Measurements from ENCODE around the gene NTF3. TPM values are rescaled to one million over a fixed set of nuclear protein-coding genes. Genes with fewer than 3 reads are reported as not detected.

NTF3 gene
- total RNA-seq, 1 donor from 2014 or later, result not detected

DNA sequence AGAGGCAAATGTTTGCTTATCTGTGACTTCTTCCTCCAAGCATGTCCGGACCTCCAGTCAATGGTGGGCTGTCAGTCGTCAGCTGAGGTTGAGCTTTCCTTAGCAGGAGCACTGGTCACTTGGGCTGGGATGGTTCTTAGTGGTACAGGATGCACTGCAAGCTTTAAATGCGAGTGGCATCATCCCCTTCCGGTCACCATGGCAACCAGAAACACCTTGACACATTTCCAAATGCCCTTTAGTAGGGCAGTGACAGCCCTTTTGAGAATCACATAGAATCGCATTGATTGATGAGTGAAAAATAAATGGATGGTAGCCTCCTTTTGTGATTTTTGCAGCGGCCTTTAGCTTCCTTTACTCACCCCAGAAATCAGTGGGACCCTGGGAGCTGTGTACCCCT, 24.1 kb downstream of the NTF3 start:
- H3K36me3 ChIP-seq (ENCODE audit: control insufficient read depth, insufficient read depth, low read length), result no peaks in the 10 kb centered on the region
- DNase-seq (ENCODE audit: low read depth), result no peak
- no peak for TF ChIP-seq CTCF (IDR thresholded peaks at IDR 0.05; ENCODE audit: insufficient read depth, low read length, poor library complexity, severe bottlenecking)
- H3K4me3 ChIP-seq (ENCODE audit: low read depth, low read length), result no peak overlapping the region
- H3K27me3 ChIP-seq (ENCODE audit: control insufficient read depth, insufficient read depth, low read length), result no peaks in the 10 kb centered on the region

DNA sequence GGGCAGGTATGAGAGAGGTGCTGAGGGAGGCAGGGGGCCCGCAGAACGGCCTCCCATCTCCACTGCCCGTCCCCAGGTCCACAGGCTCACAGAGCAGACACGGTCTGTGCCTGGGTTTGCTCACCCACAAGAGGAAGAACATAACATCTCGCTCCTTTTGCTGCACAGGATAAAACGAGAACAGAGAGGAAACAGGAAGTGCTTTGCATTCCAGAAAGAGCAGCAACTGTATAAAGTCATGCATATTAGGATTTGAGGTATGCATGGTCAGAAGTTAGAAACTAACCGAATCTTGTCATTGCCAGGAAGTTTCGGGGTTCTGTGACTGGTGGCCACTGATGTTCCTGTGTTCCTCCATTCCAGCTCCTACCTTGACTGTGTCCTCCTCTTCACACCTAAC, 25.0 kb downstream of the NTF3 start:
- H3K27me3 ChIP-seq (ENCODE audit: control insufficient read depth, insufficient read depth, low read length), result no peaks in the 10 kb centered on the region
- H3K4me3 ChIP-seq (ENCODE audit: low read depth, low read length), result no peak overlapping the region
- no peak for TF ChIP-seq CTCF (IDR thresholded peaks at IDR 0.05; ENCODE audit: insufficient read depth, low read length, poor library complexity, severe bottlenecking)
- no peaks in the 10 kb centered on the region for H3K36me3 ChIP-seq (ENCODE audit: control insufficient read depth, insufficient read depth, low read length)
- peak; percentile 61 for DNase-seq (ENCODE audit: low read depth)

DNA sequence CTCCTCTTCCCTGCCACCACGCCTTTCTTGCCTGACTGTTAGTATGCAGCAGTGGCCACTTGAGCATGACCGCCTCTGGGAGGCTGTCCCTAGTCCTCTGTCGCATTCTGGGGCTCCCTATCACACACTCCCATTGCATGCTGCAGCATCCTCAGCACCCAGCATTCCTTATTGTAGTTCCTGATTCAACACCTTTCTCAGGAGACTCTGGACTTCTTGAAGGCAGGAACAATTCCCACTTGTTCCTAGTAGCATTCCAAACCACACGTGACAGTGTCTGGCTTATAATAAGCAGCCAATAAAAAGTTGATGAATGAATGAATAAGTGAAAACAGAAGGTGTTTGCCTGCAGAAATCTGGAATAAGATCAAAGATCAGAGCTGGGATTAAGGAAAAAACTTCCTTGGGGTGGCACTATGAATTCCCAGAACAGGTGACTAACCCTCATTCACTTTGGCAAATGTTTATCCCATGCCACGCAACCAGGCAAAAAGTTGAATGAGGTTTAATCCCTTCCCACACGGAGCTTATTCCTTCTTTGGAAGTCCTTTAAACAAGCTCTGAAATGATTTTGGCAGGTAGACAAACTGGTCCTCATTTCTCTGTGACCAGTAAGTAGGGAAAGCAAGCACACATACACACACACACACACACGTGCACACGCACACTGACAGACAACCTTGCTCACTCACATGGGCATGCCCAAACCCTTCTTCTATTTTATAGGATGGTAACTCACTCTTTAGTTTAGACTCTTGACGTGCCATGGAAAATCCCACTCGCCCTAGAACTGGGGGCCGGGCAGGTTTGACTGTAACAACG, 26.5 kb downstream of the NTF3 start:
- Histone ChIP-seq H3K27me3 (ENCODE audit: control insufficient read depth, insufficient read depth, low read length) (no peaks in the 10 kb centered on the region), H3K4me3 (ENCODE audit: low read depth, low read length) (no peak overlapping the region), H3K36me3 (ENCODE audit: control insufficient read depth, insufficient read depth, low read length) (no peaks in the 10 kb centered on the region)
- DNase-seq (ENCODE audit: low read depth), result no peak
- TF ChIP-seq CTCF (IDR thresholded peaks at IDR 0.05; ENCODE audit: insufficient read depth, low read length, poor library complexity, severe bottlenecking), result no peak

DNA sequence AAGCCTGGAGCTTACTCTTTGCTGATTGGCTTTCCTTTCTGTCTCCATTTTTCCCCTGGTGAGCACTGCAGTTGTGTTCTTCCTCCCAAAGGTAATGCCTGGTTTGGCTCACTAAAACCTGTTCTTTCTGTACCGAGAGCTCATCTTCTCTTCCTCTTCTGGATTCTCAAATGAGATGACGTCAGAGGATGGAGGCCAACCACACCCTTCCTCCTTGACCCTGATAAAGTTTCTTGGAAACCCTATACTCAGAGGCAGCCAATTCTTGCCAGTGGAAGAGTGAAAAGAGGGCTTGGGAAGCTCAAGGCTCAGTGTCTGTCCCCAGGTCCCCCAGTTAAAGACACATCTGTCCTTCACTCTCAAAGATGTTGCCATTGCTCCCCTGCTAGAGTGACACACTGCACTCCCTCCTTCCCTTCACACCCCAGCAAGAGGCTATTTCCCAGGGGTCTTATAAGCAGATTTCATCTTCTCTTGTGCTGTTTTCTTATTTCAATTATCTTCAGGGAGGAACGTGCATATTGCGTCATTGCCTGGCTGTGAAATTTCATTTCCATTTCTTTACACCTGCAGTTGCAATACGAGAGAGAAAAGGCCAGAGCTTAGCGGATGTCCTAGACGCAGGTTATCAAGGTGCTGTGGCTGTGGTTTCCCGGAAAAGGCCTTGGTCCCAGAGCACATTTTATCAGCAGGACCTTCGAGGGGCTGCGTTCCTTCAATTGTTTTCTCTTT, 27.3 kb downstream of the NTF3 start:
- DNase-seq (ENCODE audit: low read depth), result no peak
- no peak for TF ChIP-seq CTCF (IDR thresholded peaks at IDR 0.05; ENCODE audit: insufficient read depth, low read length, poor library complexity, severe bottlenecking)
- Histone ChIP-seq H3K27me3 (ENCODE audit: control insufficient read depth, insufficient read depth, low read length) (no peaks in the 10 kb centered on the region), H3K4me3 (ENCODE audit: low read depth, low read length) (no peak overlapping the region), H3K36me3 (ENCODE audit: control insufficient read depth, insufficient read depth, low read length) (no peaks in the 10 kb centered on the region)

- no peak for TF ChIP-seq CTCF (IDR thresholded peaks at IDR 0.05; ENCODE audit: insufficient read depth, low read length, poor library complexity, severe bottlenecking)
- H3K4me3 ChIP-seq (ENCODE audit: low read depth, low read length), result no peak overlapping the region
- H3K36me3 ChIP-seq (ENCODE audit: control insufficient read depth, insufficient read depth, low read length), result no peaks in the 10 kb centered on the region
- DNase-seq (ENCODE audit: low read depth), result no peak
- no peaks in the 10 kb centered on the region for H3K27me3 ChIP-seq (ENCODE audit: control insufficient read depth, insufficient read depth, low read length)
Measured at GRCh38 chr12:5460817-5461216, 28.9 kb downstream of the NTF3 start.
